SH-SY5Y (cell line): ENCODE results near the gene PDK2.

Experiments used
- GATA2 ChIP-seq: IDR thresholded peaks from 2 replicates; pipeline ENCODE4 v1.6.1; 2011; ENCODE audit warnings: mild to moderate bottlenecking, low read depth, low read length
- GATA3 ChIP-seq: IDR thresholded peaks from 2 replicates; pipeline ENCODE4 v1.6.1; 2011; ENCODE audit warnings: low read depth, mild to moderate bottlenecking, low read length, moderate library complexity

GRCh38 chr17:50059759-50060273 is 35.3 kb upstream of the PDK2 start:
- no peak for TF ChIP-seq GATA2
- no peak for TF ChIP-seq GATA3
